Natural killer cell (primary cell): ENCODE data around the gene CLEC17A. TPM values are rescaled to one million over a fixed set of nuclear protein-coding genes. Genes with fewer than 3 reads are reported as not detected.
"Not testable (repeated sequence)": the region's sequence is repeated elsewhere in the genome, so short reads cannot be mapped to it uniquely, and the experiment has no call there.

Experiments
- ATAC-seq, 3 donors: fragments of 150-1000 bp in 2 of 3; fragments of 200-7000 bp in 1 of 3; cut with Tn5 transposase; 1 replicate in 1 of 3; 2 replicates in 2 of 3; pipeline ENCODE4 v1.10.0; 2021; ENCODE audit warnings: mild to moderate bottlenecking in 2 of 3, moderate library complexity in 2 of 3
- DNase-seq, 2 donors: peaks; one replicate each; pipeline versions ENCODE4 v3.0.0 to v3.0.0-alpha.2; 2013 to 2021; ENCODE audit warnings: mixed read lengths in 1 of 2
- H3K27ac ChIP-seq: one replicate; pipeline ENCODE4 v1.5.1; 2013; ENCODE audit warnings: mild to moderate bottlenecking, low read length
- H3K27me3 ChIP-seq: one replicate; pipeline ENCODE4 v1.6.1; 2013; ENCODE audit warnings: low read length; ENCODE audit not compliant: control insufficient read depth, insufficient read depth
- H3K36me3 ChIP-seq: one replicate; pipeline ENCODE4 v1.6.1; 2013; ENCODE audit warnings: low read length; ENCODE audit not compliant: control insufficient read depth, insufficient read depth
- H3K4me1 ChIP-seq: one replicate; pipeline ENCODE4 v1.6.1; 2013; ENCODE audit warnings: low read length; ENCODE audit not compliant: control insufficient read depth, insufficient read depth
- H3K4me3 ChIP-seq: one replicate; pipeline ENCODE4 v1.5.1; 2013; ENCODE audit warnings: low read length
- H3K9me3 ChIP-seq: one replicate; pipeline ENCODE4 v1.6.1; 2013; ENCODE audit warnings: low read length; ENCODE audit not compliant: control insufficient read depth, insufficient read depth
- H3K27ac Mint-ChIP-seq, 2 donors: one replicate each; pipeline ENCODE4 v1.8.0; 2022; ENCODE audit warnings: mild to moderate bottlenecking in 2 of 2, mixed read lengths in 2 of 2, moderate library complexity in 1 of 2
- H3K27me3 Mint-ChIP-seq, 2 donors: one replicate each; pipeline ENCODE4 v1.8.0; 2022; ENCODE audit warnings: low read depth in 2 of 2, mixed read lengths in 2 of 2
- H3K36me3 Mint-ChIP-seq: one replicate; pipeline ENCODE4 v1.8.0; 2022; ENCODE audit warnings: mixed read lengths
- H3K4me1 Mint-ChIP-seq, 2 donors: one replicate each; pipeline ENCODE4 v1.8.0; 2022; ENCODE audit warnings: mixed read lengths in 2 of 2
- H3K4me3 Mint-ChIP-seq: one replicate; pipeline ENCODE4 v1.8.0; 2022; ENCODE audit warnings: mild to moderate bottlenecking, moderate library complexity, mixed read lengths
- H3K9me3 Mint-ChIP-seq, 2 donors: one replicate each; pipeline ENCODE4 v1.8.0; 2022; ENCODE audit warnings: mixed read lengths in 2 of 2
- WGBS: methylation state at CpG from one replicate; pipeline ENCODE4 v1.1.7; 2013; ENCODE audit warnings: missing lambda C conversion rate; ENCODE audit not compliant: insufficient coverage; 5-methylcytosine and 5-hydroxymethylcytosine counted together
- intact Hi-C: fragments of 100-400 bp; cut with micrococcal nuclease; formaldehyde crosslinking; loops from one replicate; pipeline ENCODE4 v1.14.2; 2022
- total RNA-seq, 4 donors: library from RNA; stranded (reverse); fragments of 120-200 nt in 1 of 4; gene quantifications; one replicate each; pipeline versions ENCODE4 v1.2.3 to v1.2.4, GENCODE V29; 2013 to 2022
- TF ChIP-seq, protein P1 (sequence below): fragments of 200-600 bp; IDR thresholded peaks from one replicate; pipeline ENCODE4 v1.8.0; 2022; ENCODE audit warnings: antibody characterized with exemption

CLEC17A gene
- total RNA-seq, 3 donors from 2014 or later (not counting 1 experiment from before 2014, with no cell fraction given), result 0.18 to 1.5 (median 0.45) TPM

DNA sequence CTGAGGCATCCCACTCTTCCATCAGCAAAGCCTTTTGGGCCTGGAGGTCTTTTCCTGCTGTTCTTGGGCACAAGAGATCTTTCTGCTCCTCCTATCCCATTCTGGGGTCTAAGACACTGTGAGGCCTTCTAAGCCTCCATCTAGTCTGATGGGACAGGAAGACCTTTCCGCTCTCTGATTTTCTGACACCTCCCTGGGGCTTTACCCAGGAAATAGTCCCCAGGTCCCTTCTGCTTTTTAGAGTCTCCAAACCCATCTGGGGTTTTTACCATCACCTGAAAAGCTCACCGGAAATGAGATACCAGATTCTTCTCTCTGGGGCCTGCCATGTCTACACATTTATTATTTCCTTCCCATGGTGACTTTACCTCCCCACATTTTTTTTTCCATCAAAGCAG is 21.1 kb downstream of the CLEC17A start:
- Mint-ChIP-seq H3K27ac (no peak overlapping the region), H3K27me3 (peaks cover 0 to 2% of the 10 kb centered on the region in 2 donors), H3K36me3 (no peaks in the 10 kb centered on the region), H3K9me3 (no peaks in the 10 kb centered on the region), H3K4me3 (no peak overlapping the region), H3K4me1 (peaks cover 0 to 4% of the 10 kb centered on the region in 2 donors)
- no peak for DNase-seq
- no peak for ATAC-seq
- intact Hi-C loops, result no loop called here
- TF ChIP-seq, protein P1, sequence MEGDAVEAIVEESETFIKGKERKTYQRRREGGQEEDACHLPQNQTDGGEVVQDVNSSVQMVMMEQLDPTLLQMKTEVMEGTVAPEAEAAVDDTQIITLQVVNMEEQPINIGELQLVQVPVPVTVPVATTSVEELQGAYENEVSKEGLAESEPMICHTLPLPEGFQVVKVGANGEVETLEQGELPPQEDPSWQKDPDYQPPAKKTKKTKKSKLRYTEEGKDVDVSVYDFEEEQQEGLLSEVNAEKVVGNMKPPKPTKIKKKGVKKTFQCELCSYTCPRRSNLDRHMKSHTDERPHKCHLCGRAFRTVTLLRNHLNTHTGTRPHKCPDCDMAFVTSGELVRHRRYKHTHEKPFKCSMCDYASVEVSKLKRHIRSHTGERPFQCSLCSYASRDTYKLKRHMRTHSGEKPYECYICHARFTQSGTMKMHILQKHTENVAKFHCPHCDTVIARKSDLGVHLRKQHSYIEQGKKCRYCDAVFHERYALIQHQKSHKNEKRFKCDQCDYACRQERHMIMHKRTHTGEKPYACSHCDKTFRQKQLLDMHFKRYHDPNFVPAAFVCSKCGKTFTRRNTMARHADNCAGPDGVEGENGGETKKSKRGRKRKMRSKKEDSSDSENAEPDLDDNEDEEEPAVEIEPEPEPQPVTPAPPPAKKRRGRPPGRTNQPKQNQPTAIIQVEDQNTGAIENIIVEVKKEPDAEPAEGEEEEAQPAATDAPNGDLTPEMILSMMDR, result no peak
- H3K27ac ChIP-seq, result peak overlapping the region; percentile 66
- WGBS, result 48% methylated on average over 2 of the region's 2 CpGs
- peaks cover 4% of the 10 kb centered on the region for H3K4me1 ChIP-seq
- H3K4me3 ChIP-seq, result no peak overlapping the region
- no peaks in the 10 kb centered on the region for H3K36me3 ChIP-seq
- no peaks in the 10 kb centered on the region for H3K9me3 ChIP-seq
- H3K27me3 ChIP-seq, result no peaks in the 10 kb centered on the region

DNA sequence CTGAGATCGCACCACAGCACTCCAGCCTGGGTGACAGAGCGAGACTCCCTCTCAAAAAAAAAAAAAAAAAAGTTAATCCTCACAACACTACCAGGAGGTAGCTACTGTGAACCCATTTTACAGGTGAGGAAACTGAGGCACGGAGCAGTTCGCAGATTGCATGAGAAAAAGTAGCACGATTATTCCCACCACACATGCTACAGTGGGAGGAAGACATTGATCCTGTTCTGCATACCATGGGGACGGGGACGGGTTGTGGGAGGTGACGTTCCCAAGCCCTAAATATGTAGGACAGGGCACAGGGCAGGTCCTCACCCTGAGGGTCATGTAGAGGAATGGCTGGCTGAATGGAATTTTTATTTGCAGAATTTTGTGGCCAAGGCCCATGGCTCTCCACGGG is 23.7 kb downstream of the CLEC17A start:
- Mint-ChIP-seq H3K27ac (no peak overlapping the region), H3K9me3 (no peaks in the 10 kb centered on the region), H3K4me3 (no peak overlapping the region), H3K36me3 (no peaks in the 10 kb centered on the region), H3K27me3 (peaks cover 0 to 3% of the 10 kb centered on the region in 2 donors), H3K4me1 (peaks cover 0 to 4% of the 10 kb centered on the region in 2 donors)
- Histone ChIP-seq H3K36me3 (no peaks in the 10 kb centered on the region), H3K27ac (no peak overlapping the region), H3K27me3 (no peaks in the 10 kb centered on the region), H3K4me3 (no peak overlapping the region), H3K4me1 (peaks cover 4% of the 10 kb centered on the region), H3K9me3 (no peaks in the 10 kb centered on the region)
- intact Hi-C loops, result no loop called here
- DNase-seq, result no peak
- TF ChIP-seq, protein P1, result no peak
- 78% methylated on average over 7 of the region's 9 CpGs for WGBS
- no peak for ATAC-seq

DNA sequence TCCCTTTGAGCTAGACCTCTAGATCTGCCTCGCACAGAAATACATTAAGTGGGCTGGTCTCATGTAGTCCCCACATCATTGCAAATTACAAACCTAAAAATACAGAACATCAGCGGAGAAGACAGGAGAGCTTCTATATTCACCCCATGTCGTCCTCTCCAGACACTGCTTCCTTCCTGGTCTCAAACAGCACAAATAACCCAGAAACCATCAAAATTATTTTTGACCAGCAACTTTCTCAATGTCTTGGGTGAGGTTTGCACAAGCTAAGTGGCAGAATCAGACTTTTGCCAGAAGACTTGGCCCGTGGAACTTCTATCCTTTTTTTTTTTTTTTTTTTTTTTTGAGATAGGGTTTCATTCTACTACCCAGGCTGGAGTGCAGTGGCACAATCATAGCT is 28.2 kb downstream of the CLEC17A start:
- H3K9me3 Mint-ChIP-seq, result no peaks in the 10 kb centered on the region
- no peak overlapping the region for H3K4me3 Mint-ChIP-seq
- H3K27me3 Mint-ChIP-seq, result peaks cover under 1 to 4% of the 10 kb centered on the region in 2 donors
- Histone ChIP-seq H3K9me3 (no peaks in the 10 kb centered on the region), H3K27me3 (no peaks in the 10 kb centered on the region), H3K36me3 (no peaks in the 10 kb centered on the region), H3K4me3 (no peak overlapping the region), H3K27ac (no peak overlapping the region), H3K4me1 (peaks cover 17% of the 10 kb centered on the region)
- no peaks in the 10 kb centered on the region for H3K4me1 Mint-ChIP-seq
- 42% methylated on average over 4 of the region's 4 CpGs for WGBS
- intact Hi-C loops, result no loop called here
- TF ChIP-seq, protein P1, result no peak
- no peak for ATAC-seq
- H3K36me3 Mint-ChIP-seq, result no peaks in the 10 kb centered on the region
- DNase-seq, result no peak
- no peak overlapping the region for H3K27ac Mint-ChIP-seq

DNA sequence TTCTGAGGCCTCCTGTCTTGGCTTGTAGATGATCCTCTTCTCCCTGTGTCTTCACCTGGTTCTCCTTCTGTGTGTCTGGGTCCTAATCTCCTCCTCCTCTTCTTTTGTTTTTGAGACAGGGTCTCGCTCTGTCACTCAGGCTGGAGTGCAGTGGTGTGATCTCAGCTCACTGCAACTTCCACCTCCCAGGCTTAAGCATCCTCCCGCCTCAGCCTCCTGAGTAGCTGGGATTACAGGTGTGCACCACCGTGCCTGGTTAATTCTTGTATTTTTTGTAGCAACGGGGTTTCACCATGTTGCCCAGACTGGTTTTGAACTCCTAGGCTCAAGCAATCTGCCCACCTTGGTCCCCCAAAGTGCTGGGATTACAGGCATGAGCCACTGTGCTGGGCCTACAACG is 29.4 kb downstream of the CLEC17A start:
- H3K9me3 ChIP-seq, H3K27me3 Mint-ChIP-seq, H3K27ac Mint-ChIP-seq, H3K27me3 ChIP-seq, H3K4me1 Mint-ChIP-seq, H3K36me3 Mint-ChIP-seq, H3K9me3 Mint-ChIP-seq, intact Hi-C loops, DNase-seq, ATAC-seq, H3K4me3 Mint-ChIP-seq, H3K27ac ChIP-seq, H3K4me3 ChIP-seq, H3K36me3 ChIP-seq: not testable (repeated sequence)
- peaks cover 17% of the 10 kb centered on the region for H3K4me1 ChIP-seq
- 85% methylated on average over 5 of the region's 5 CpGs for WGBS
